ENCODE data around the gene ELK1.
"Not testable (repeated sequence)": the region's sequence is repeated elsewhere in the genome, so short reads cannot be mapped to it uniquely, and the experiment has no call there.

ELK1 gene

GRCh38 chrX:47613082-47613481, 37.3 kb downstream of the ELK1 start:
- no peak overlapping the region for H3K27ac ChIP-seq
- H3K9ac ChIP-seq (ENCODE audit: insufficient read length) = no peak overlapping the region
- H3K4me3 ChIP-seq = no peak overlapping the region
- TF ChIP-seq FOXP2 (optimal IDR thresholded peaks at IDR 0.05; ENCODE audit: control extremely low read depth, extremely low read length, insufficient read depth) = no peak
- no peak for TF ChIP-seq EZH2 (IDR thresholded peaks at IDR 0.05)
- TF ChIP-seq POLR2AphosphoS5 (IDR thresholded peaks at IDR 0.05; ENCODE audit: borderline replicate concordance, low read depth, low read length) = no peak
- H3K36me3 ChIP-seq (ENCODE audit: insufficient read depth, low read length) = no peaks in the 10 kb centered on the region
- no peaks in the 10 kb centered on the region for H3K9me3 ChIP-seq (ENCODE audit: low read depth, low read length)
- DNase-seq (ENCODE audit: low read depth, low spot score) = no peak

GRCh38 chrX:47612418-47612817, 37.9 kb downstream of the ELK1 start:
- Histone ChIP-seq H3K4me3 (no peak overlapping the region), H3K27ac (no peak overlapping the region), H3K9ac (ENCODE audit: insufficient read length) (no peak overlapping the region), H3K9me3 (ENCODE audit: low read depth, low read length) (no peaks in the 10 kb centered on the region), H3K36me3 (ENCODE audit: insufficient read depth, low read length) (no peaks in the 10 kb centered on the region)
- no peak for DNase-seq (ENCODE audit: low read depth, low spot score)
- TF ChIP-seq FOXP2 (optimal IDR thresholded peaks at IDR 0.05; ENCODE audit: control extremely low read depth, extremely low read length, insufficient read depth) = no peak
- TF ChIP-seq POLR2AphosphoS5 (IDR thresholded peaks at IDR 0.05; ENCODE audit: borderline replicate concordance, low read depth, low read length) = no peak
- no peak for TF ChIP-seq EZH2 (IDR thresholded peaks at IDR 0.05)

GRCh38 chrX:47611926-47612325, 38.4 kb downstream of the ELK1 start:
- no peak overlapping the region for H3K4me3 ChIP-seq
- no peaks in the 10 kb centered on the region for H3K36me3 ChIP-seq (ENCODE audit: insufficient read depth, low read length)
- no peak for DNase-seq (ENCODE audit: low read depth, low spot score)
- H3K27ac ChIP-seq = no peak overlapping the region
- no peaks in the 10 kb centered on the region for H3K9me3 ChIP-seq (ENCODE audit: low read depth, low read length)
- no peak overlapping the region for H3K9ac ChIP-seq (ENCODE audit: insufficient read length)
- no peak for TF ChIP-seq FOXP2 (optimal IDR thresholded peaks at IDR 0.05; ENCODE audit: control extremely low read depth, extremely low read length, insufficient read depth)

GRCh38 chrX:47611489-47611888, 38.9 kb downstream of the ELK1 start:
- Histone ChIP-seq H3K36me3 (ENCODE audit: insufficient read depth, low read length) (no peaks in the 10 kb centered on the region), H3K9me3 (ENCODE audit: low read depth, low read length) (no peaks in the 10 kb centered on the region), H3K4me3 (no peak overlapping the region), H3K9ac (ENCODE audit: insufficient read length) (no peak overlapping the region), H3K27ac (no peak overlapping the region)
- DNase-seq (ENCODE audit: low read depth, low spot score) = no peak
- TF ChIP-seq EZH2 (IDR thresholded peaks at IDR 0.05) = no peak
- no peak for TF ChIP-seq FOXP2 (optimal IDR thresholded peaks at IDR 0.05; ENCODE audit: control extremely low read depth, extremely low read length, insufficient read depth)
- TF ChIP-seq POLR2AphosphoS5 (IDR thresholded peaks at IDR 0.05; ENCODE audit: borderline replicate concordance, low read depth, low read length) = no peak

- H3K9me3 ChIP-seq (ENCODE audit: low read depth, low read length) = no peaks in the 10 kb centered on the region
- peak overlapping the region; percentile 98; the same call in 1 of the 2 replicates for H3K27ac ChIP-seq
Observed at GRCh38 chrX:47610511-47610910, 39.9 kb downstream of the ELK1 start.

GRCh38 chrX:47608130-47608810, 42.1 kb downstream of the ELK1 start:
- no peaks in the 10 kb centered on the region for H3K9me3 ChIP-seq (ENCODE audit: low read depth, low read length)
- peak; percentile 73 for DNase-seq (ENCODE audit: low read depth, low spot score)
- H3K27ac ChIP-seq = peak overlapping the region; percentile 98
- no peaks in the 10 kb centered on the region for H3K36me3 ChIP-seq (ENCODE audit: insufficient read depth, low read length)
- TF ChIP-seq EZH2 (IDR thresholded peaks at IDR 0.05) (no peak), POLR2AphosphoS5 (IDR thresholded peaks at IDR 0.05; ENCODE audit: borderline replicate concordance, low read depth, low read length) (peak; percentile 31; the same call in 1 of the 2 replicates)
- H3K4me3 ChIP-seq = peak overlapping the region; percentile 58
- peak overlapping the region; percentile 57 for H3K9ac ChIP-seq (ENCODE audit: insufficient read length)

More at GRCh38 chrX:47610511-47610910, 39.9 kb downstream of the ELK1 start:
- no peak for DNase-seq (ENCODE audit: low read depth, low spot score)
- no peak overlapping the region for H3K9ac ChIP-seq (ENCODE audit: insufficient read length)
- H3K4me3 ChIP-seq = no peak overlapping the region
- TF ChIP-seq POLR2AphosphoS5 (IDR thresholded peaks at IDR 0.05; ENCODE audit: borderline replicate concordance, low read depth, low read length) (no peak), EZH2 (IDR thresholded peaks at IDR 0.05) (no peak), FOXP2 (optimal IDR thresholded peaks at IDR 0.05; ENCODE audit: control extremely low read depth, extremely low read length, insufficient read depth) (no peak)
- H3K36me3 ChIP-seq (ENCODE audit: insufficient read depth, low read length) = no peaks in the 10 kb centered on the region

- no peaks in the 10 kb centered on the region for H3K9me3 ChIP-seq (ENCODE audit: low read depth, low read length)
- TF ChIP-seq FOXP2 (optimal IDR thresholded peaks at IDR 0.05; ENCODE audit: control extremely low read depth, extremely low read length, insufficient read depth) = no peak
- TF ChIP-seq EZH2 (IDR thresholded peaks at IDR 0.05) = no peak
- TF ChIP-seq POLR2AphosphoS5 (IDR thresholded peaks at IDR 0.05; ENCODE audit: borderline replicate concordance, low read depth, low read length) = no peak
- no peak overlapping the region for H3K4me3 ChIP-seq
Observed at GRCh38 chrX:47607091-47607490, 43.3 kb downstream of the ELK1 start.

GRCh38 chrX:47605024-47605423, 45.3 kb downstream of the ELK1 start:
- Histone ChIP-seq H3K36me3 (ENCODE audit: insufficient read depth, low read length) (peaks cover 7% of the 10 kb centered on the region; the same call in 1 of the 2 replicates), H3K9ac (ENCODE audit: insufficient read length) (peak overlapping the region; percentile 11), H3K4me3 (no peak overlapping the region), H3K27ac (0 out of 2 replicates have a peak overlapping the region, but pooled peaks have one; percentile 55), H3K9me3 (ENCODE audit: low read depth, low read length) (no peaks in the 10 kb centered on the region)
- DNase-seq (ENCODE audit: low read depth, low spot score) = no peak
- TF ChIP-seq FOXP2 (optimal IDR thresholded peaks at IDR 0.05; ENCODE audit: control extremely low read depth, extremely low read length, insufficient read depth) = no peak
- TF ChIP-seq EZH2 (IDR thresholded peaks at IDR 0.05) = no peak
- no peak for TF ChIP-seq POLR2AphosphoS5 (IDR thresholded peaks at IDR 0.05; ENCODE audit: borderline replicate concordance, low read depth, low read length)

More at GRCh38 chrX:47607091-47607490, 43.3 kb downstream of the ELK1 start:
- peak overlapping the region; percentile 10 for H3K9ac ChIP-seq (ENCODE audit: insufficient read length)
- H3K27ac ChIP-seq = peak overlapping the region; percentile 98
- no peak for DNase-seq (ENCODE audit: low read depth, low spot score)
- no peaks in the 10 kb centered on the region; the same call in 1 of the 2 replicates for H3K36me3 ChIP-seq (ENCODE audit: insufficient read depth, low read length)

- H3K4me3 ChIP-seq; H3K36me3 ChIP-seq (ENCODE audit: insufficient read depth, low read length); H3K27ac ChIP-seq; H3K9me3 ChIP-seq (ENCODE audit: low read depth, low read length); DNase-seq (ENCODE audit: low read depth, low spot score); H3K9ac ChIP-seq (ENCODE audit: insufficient read length): not testable (repeated sequence)
Observed at GRCh38 chrX:47603125-47603524, 47.2 kb downstream of the ELK1 start.

All from SK-N-MC (cell line).